ENCODE measurements around the gene UNC93B1. TPM values are rescaled to one million over a fixed set of nuclear protein-coding genes. Genes with fewer than 3 reads are reported as not detected.

Gene UNC93B1
- total RNA-seq, 1 donor: 17.2 TPM

- no peak for DNase-seq (ENCODE audit: low read depth)
- H3K4me3 ChIP-seq (ENCODE audit: low read depth, low read length): no peak overlapping the region
- TF ChIP-seq, protein P1, sequence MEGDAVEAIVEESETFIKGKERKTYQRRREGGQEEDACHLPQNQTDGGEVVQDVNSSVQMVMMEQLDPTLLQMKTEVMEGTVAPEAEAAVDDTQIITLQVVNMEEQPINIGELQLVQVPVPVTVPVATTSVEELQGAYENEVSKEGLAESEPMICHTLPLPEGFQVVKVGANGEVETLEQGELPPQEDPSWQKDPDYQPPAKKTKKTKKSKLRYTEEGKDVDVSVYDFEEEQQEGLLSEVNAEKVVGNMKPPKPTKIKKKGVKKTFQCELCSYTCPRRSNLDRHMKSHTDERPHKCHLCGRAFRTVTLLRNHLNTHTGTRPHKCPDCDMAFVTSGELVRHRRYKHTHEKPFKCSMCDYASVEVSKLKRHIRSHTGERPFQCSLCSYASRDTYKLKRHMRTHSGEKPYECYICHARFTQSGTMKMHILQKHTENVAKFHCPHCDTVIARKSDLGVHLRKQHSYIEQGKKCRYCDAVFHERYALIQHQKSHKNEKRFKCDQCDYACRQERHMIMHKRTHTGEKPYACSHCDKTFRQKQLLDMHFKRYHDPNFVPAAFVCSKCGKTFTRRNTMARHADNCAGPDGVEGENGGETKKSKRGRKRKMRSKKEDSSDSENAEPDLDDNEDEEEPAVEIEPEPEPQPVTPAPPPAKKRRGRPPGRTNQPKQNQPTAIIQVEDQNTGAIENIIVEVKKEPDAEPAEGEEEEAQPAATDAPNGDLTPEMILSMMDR (IDR thresholded peaks at IDR 0.05; ENCODE audit: insufficient read depth, low read length): peak; percentile 20
Measured at GRCh38 chr11:68021167-68021787, 17.4 kb upstream of the UNC93B1 start.

- no peak for DNase-seq (ENCODE audit: low read depth)
Measured at GRCh38 chr11:68020575-68020974, 16.7 kb upstream of the UNC93B1 start.

GRCh38 chr11:68019486-68019885, 15.6 kb upstream of the UNC93B1 start:
- no peak overlapping the region for H3K4me3 ChIP-seq (ENCODE audit: low read depth, low read length)
- DNase-seq (ENCODE audit: low read depth): no peak
- TF ChIP-seq, protein P1 (IDR thresholded peaks at IDR 0.05; ENCODE audit: insufficient read depth, low read length): no peak

More at GRCh38 chr11:68020575-68020974, 16.7 kb upstream of the UNC93B1 start:
- TF ChIP-seq, protein P1 (IDR thresholded peaks at IDR 0.05; ENCODE audit: insufficient read depth, low read length): peak; percentile 54
- no peak overlapping the region for H3K4me3 ChIP-seq (ENCODE audit: low read depth, low read length)

DNA sequence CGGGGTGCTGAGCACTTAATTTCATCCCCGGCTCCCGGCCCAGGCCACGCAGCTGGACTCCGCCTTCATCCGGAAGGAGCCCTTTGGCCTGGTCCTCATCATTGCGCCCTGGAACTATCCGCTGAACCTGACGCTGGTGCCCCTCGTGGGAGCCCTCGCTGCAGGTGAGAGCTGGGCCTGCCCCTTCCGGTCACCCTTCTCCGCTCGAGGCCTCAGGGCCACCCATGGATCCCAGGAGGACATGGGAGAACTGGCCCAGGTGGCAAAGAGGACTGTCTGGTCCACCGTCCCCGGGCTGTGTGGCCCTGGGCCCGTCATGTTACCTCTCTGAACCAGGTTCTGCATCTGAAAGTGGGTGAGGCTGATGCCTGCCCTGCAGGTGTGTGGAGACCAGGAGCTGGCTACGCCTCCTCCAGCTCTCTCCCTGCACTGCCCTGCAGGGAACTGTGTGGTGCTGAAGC, 14.9 kb upstream of the UNC93B1 start:
- H3K4me3 ChIP-seq (ENCODE audit: low read depth, low read length): no peak overlapping the region
- TF ChIP-seq, protein P1 (IDR thresholded peaks at IDR 0.05; ENCODE audit: insufficient read depth, low read length): no peak
- DNase-seq (ENCODE audit: low read depth): no peak

- H3K4me3 ChIP-seq (ENCODE audit: low read depth, low read length): no peak overlapping the region
- TF ChIP-seq, protein P1 (IDR thresholded peaks at IDR 0.05; ENCODE audit: insufficient read depth, low read length): no peak
- no peak for DNase-seq (ENCODE audit: low read depth)
Measured at GRCh38 chr11:68017980-68018729, 14.3 kb upstream of the UNC93B1 start.

GRCh38 chr11:68016904-68017817, 13.3 kb upstream of the UNC93B1 start:
- DNase-seq (ENCODE audit: low read depth): no peak

More at GRCh38 chr11:68016904-68017817, 13.3 kb upstream of the UNC93B1 start:
- TF ChIP-seq, protein P1 (IDR thresholded peaks at IDR 0.05; ENCODE audit: insufficient read depth, low read length): no peak
- H3K4me3 ChIP-seq (ENCODE audit: low read depth, low read length): no peak overlapping the region

Data from fibroblast of the aortic adventitia (primary cell).